ENCODE measurements around the gene ZNF264.
A peak's percentile ranks its signal among the peaks of the same experiment; 100 is the strongest.
"Not testable (repeated sequence)": the region's sequence is repeated elsewhere in the genome, so short reads cannot be mapped to it uniquely, and the experiment has no call there.

The ZNF264 gene

DNA sequence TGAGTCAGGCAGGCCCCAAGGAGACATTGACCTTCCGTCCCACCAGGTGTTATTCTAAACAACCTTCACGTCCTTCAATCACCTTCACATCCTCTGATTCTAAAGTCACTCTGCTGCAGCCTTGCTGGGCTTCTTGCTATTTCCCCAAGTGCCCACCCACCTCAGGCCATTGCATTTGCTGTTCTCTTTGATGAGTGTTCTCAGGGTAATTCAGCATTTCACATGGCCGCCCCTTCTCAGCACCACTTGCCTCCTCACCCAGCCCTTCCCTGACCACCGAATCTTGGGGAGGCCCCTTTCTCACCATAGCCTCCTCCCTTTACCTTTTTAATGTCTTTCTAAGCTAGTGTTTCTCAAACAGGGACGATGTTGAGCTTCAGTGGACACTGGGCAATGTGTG, 53.8 kb downstream of the ZNF264 start:
- DNase-seq (ENCODE audit: low spot score) = no peak

DNA sequence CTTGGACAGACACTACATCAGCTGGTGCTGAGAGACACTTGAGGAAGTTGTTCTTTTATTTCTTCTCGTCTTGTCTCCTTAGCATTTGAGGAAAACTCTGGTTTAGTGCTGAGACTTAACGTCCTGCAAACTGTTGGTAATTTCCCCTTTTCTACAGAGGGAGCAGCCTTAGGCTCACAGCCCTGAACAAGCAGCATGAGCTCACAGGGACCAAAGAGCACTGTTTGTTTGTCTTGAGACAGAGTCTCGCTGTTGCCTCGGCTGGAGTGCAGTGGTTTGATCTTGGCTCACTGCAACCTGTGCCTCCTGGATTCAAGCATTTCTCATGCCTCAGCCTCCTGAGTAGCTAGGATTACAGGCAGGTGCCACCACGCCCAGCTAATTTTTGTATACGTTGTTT, 54.7 kb downstream of the ZNF264 start:
- no peak for DNase-seq (ENCODE audit: low spot score)

DNA sequence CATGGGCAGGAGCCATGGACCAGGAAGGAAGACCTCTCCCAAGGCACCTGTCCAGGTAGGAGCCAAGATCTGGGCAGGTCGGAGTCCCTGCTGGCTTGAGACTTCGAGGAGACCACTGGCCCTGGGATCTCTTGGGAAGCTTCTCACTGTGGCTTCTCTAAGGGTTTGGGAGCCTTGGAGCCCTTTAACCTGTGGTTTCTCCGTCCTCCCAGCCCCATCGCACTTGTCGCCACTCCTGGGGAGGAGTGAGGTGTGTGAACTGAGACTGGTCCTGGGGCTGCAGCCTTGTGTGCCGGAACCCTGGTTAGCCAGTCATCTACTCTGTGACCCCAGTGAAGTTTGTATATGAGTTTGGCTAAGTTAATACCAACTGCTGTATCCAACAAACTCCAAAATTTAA, 57.3 kb downstream of the ZNF264 start:
- no peak for DNase-seq (ENCODE audit: low spot score)

DNA sequence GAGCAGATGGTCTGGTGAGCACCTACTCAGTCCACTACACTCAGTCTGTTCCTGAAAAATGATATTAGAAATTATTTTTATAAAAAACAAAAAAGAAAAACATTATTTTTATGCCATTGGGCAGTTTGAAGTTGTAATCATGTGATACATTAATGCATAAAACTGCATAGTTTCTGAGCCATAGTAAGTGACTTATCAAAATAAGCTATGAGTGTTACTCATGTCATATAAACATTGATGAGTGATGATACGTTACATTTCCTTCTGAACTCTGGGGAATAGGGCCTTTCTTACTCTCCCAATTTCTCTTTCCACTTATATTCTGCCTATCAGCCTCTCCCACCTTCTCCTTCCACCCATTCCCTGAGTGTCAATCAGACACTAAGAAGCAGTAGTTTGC, 58.0 kb downstream of the ZNF264 start:
- DNase-seq (ENCODE audit: low spot score) = no peak

DNA sequence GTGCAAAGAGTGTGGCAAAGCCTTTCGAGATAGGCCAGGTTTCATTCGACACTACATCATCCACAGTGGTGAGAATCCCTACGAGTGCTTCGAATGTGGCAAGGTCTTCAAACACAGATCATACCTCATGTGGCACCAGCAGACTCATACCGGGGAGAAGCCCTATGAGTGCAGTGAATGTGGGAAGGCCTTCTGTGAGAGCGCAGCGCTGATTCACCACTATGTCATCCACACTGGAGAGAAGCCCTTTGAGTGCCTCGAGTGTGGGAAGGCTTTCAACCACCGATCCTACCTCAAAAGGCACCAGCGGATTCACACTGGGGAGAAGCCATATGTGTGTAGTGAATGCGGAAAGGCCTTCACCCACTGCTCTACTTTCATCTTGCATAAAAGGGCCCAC, 62.5 kb downstream of the ZNF264 start:
- DNase-seq (ENCODE audit: low spot score) = not testable (repeated sequence)

DNA sequence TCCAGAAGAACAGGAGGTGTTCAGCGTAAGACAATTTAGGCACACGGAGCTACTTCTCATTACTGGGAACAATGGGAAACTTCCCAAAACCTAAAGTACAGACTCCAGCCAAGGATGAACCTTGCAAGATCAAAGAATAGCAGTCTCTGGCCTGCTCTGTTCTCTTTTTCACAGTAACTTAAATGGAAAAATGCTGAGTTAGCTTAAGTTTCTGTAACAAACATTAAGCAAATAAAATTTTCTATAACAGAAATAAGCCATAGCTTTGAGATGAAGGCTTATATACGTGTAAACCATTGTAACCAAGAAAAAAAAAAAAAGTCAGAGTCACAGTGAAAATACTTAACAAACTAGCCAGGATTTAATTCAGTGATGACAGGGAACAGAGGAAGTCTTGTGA, 70.7 kb downstream of the ZNF264 start:
- no peak for DNase-seq (ENCODE audit: low spot score)

DNA sequence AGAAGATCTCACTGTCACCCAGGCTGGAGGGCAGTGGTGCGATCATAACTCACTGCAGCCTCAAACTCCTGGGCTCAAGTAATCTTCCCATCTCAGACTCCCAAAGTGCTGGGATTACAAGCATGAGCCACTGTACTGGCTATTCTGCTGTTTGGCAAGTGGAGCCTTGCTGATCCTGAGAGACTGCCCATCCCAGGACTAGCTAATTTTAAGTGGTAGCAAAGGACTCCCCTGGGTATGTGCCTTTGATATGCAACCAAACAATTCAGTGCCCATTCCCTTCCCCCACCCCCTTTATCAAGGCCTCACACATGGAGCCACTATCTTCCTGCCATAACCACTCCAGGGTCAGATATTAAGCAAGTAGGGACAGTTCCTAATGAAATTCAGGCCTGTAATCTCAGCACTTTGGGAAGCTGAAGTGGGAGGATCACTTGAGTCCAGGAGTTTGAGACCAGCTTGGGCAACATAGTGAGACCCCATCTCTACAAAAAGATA, 72.0 kb downstream of the ZNF264 start:
- DNase-seq (ENCODE audit: low spot score) = peak; percentile 19

DNA sequence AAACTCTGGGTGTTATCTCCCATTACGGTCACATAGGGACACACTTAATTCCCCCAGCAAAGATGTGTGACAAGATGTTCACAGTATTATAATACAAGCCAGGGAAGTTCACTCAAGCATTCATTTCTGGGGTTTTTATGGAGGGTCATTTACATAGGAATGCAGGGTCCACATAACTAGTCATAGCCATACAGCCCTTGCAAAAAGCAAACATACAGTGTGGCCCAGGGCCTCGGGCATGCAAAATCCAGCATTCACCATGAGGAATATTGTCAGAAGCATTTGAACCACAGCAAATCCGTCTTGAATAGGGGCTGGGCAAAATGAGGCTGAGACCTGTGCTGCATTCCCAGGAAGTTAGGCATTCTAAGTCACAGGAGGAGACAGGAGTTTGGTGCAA, 76.0 kb downstream of the ZNF264 start:
- DNase-seq (ENCODE audit: low spot score) = no peak

DNA sequence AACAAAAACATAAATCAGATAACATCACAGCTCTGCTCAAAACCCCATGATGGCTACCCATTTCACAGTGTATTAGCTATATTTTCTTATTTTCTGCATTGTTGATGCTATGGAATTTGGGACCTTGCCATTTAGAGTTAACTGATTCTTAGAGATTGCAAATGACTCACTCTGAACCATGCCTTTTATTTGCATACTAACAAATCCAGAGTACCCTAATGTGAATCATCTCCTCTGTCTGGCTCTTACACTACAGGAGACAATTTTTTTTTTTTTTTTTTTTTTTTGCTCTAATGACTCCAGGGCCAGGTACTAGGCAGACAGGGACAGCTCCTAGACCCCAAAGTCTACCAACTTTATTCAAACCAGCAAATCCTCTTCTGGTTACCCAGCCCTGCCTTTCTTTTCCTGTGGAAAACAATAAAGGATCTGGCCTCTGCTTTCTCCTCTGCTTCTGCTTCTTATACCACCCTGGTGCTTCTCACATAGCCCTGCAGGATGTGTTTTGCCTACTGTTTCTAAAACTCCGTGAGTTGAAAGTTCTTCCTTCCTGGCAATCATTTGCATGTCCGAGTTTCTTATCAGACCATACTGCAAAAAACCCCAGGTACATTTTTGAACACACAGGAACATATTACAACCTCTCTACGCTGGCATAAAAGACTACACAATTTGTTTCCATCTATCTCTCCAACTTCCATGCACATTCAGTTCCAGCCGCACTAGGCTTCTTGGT, 78.4 kb downstream of the ZNF264 start:
- no peak for DNase-seq (ENCODE audit: low spot score)

DNA sequence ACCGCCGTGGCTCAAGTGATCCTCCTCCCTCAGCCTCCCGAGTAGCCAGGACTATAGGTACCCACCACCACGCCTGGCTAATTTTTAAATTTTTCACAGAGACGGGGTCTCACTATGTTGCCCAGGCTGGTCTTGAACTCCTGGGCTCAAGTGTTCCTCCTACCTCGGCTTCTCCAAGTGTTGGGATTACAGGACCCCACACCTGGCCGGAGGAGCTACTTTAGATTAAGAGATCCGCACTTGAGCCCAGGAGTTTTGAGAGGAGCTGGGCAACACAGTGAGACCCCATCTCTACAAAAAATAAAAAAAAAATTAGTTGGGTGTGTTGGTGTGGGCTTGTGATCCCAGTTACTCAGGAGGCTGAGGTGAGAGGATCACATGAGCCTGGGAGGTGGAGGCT, 80.0 kb downstream of the ZNF264 start:
- no peak for DNase-seq (ENCODE audit: low spot score)

All from hematopoietic multipotent progenitor cell treated with erythropoietin and hydrocortisone succinate and interleukin-3 and kit ligand, for 17 days (in vitro differentiated cells).